Ecto neural progenitor cell (in vitro differentiated cells): Measurements from ENCODE around the gene WLS.

ENCODE experiments used
- DNase-seq: peaks from one replicate; pipeline ENCODE4 v3.0.0-alpha.2; 2018; ENCODE audit warnings: low spot score

WLS gene

DNA sequence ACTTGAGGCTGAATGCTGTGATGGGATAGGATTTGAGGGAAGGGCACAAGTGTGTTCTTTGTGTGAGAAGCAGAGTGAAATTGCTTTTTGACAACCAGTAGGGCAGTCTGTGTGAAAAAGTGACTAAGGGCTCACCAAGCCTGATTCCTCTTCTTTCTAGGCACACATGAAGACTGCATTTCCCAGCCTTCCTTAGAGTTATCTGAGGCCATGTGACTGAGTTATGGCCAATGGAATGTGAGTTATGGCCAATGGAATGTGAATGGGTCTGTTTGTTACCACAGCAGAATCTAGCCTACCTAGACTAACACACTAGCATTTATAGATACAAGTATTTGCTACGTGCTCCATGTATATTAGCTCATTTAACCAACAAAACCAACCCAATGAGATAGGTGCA is 146.6 kb downstream of the WLS start:
- DNase-seq, result no peak

GRCh38 chr1:68083686-68084085 is 148.6 kb downstream of the WLS start:
- no peak for DNase-seq

GRCh38 chr1:68081775-68082283 is 150.5 kb downstream of the WLS start:
- no peak for DNase-seq

DNA sequence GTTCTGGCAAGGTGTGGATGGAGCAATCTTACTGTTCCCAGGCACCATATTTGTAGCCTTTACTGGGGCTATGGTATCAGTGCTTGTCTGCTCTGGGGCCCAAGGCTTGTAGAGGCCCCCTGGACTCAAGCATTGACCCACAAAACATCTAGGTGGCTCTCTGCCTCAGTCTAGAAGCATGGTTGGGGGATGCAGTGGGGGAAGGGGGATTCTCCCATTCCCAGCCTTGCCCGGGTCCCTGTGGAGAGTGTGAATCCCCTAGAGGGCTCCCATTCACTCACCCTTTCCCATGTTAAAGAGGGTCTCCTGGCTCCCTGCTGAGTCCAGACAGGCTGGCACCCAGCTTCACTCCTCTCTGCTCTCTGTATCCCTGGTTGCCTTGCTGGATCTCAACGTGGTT is 153.7 kb downstream of the WLS start:
- no peak for DNase-seq
